ENCODE measurements around the gene KCNC1.

Gene KCNC1

DNA sequence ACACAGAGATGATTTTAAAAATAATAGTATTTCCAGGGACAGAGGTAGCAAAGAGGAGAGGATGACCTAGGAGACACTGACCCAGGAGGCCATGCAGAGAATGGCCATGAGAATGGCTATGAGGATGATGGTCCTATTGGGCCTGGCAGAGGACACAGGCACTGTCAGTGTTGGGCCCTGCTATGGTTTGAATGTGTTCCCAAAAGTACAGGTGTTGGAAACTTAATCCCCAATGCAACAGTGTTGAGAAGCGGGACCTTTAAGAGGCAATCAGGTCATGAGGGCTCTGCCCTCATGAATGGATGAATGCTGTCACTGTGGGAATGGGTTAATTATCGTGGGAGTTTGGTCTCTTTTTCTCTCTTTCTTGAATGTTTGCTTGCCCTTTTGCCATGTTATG is 61.6 kb downstream of the KCNC1 start:
- DNase-seq = no peak

DNA sequence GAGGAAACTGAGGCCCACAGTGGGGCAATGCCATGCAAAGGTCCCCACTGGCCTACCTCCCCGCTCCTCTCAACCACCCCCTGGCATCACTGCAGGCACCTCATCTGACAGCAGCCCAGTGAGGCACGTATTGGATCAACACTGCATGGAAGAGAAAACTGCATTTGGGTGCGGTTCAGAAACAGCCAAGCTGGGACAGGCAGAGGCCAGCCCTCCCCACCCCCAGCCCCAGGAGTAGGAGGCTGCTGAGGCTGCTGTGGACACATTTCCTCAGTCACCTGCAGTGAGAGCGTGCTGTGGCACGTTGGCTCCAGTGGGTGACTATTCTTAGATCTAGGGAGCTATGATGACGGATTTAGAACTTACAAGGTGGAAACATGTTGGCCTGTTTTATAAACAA is 63.7 kb downstream of the KCNC1 start:
- DNase-seq = no peak

DNA sequence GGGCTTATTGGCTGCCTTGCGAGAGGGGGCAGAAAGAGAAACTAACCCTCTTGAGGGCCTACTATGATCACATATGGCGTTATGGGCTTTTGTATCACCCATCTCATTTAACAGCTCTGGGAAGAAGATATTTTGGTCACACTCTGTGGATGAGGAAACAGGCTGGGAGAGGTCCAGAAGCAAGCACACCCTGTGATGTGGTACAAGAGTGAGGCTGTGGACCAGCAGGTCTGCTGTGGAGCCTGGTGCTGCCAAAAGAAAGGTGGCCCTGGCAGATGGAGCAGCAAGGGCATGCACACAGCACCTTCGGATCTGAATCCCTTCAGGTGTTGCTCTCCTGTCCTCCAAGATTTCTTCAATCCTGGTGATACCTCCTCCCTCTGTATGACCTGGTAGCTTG is 64.1 kb downstream of the KCNC1 start:
- DNase-seq = no peak

DNA sequence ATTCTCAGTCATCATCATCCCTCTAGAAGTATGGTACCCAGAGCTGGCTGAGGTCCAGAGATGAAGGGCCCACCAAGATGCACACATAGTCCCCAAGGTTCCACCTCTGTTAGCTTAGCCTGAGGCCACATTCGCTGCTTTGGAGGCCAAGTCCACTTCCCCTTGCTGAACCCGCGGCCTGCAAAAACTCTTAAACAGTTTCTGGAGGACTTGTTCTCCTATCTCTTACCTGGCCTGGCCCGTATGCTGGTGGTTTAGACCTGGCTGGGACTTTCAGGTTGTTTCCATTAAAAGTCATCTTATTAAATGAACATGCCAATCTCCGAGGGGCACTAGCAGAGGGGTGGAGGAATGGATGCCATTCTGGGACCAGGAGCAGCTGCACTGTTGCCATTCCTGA is 64.6 kb downstream of the KCNC1 start:
- DNase-seq = no peak

DNA sequence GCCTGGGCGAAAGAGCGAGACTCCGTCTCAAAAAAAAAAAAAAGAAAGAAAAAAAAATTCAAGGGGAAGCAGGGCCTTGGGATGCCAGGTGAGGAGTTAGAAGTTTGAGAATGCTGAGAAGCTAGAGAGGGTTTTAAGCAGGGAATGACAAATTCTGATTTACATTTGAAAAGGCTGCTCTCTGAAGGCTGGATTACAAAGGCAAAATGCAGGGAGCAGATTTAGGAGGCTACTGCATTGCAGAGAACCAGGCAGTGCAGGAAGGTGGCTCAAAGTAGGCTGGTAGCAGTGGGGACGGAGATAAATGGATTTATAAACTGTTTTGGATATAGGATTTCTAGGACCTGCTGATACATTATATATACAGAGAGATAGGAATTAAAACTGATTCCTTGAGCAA is 66.6 kb downstream of the KCNC1 start:
- DNase-seq = no peak

DNA sequence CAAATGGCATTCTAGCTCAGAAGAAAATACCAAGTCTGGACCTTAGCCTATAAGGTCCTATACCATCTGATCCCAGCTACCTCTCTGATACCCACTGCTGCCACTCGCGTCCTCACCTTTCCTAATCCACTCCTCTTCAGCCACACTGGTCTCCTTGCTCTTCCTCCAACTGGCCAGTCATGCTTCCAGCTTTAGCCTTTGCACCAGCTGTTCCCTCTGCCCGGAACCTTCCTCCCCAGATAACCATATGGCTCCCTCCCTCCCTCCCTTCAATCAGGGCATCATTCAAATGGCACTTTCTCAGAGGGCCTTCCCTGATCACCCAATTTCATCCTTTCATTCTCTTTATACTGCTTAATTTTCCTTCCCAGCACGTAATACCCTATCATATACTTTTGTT is 67.9 kb downstream of the KCNC1 start:
- DNase-seq = no peak

DNA sequence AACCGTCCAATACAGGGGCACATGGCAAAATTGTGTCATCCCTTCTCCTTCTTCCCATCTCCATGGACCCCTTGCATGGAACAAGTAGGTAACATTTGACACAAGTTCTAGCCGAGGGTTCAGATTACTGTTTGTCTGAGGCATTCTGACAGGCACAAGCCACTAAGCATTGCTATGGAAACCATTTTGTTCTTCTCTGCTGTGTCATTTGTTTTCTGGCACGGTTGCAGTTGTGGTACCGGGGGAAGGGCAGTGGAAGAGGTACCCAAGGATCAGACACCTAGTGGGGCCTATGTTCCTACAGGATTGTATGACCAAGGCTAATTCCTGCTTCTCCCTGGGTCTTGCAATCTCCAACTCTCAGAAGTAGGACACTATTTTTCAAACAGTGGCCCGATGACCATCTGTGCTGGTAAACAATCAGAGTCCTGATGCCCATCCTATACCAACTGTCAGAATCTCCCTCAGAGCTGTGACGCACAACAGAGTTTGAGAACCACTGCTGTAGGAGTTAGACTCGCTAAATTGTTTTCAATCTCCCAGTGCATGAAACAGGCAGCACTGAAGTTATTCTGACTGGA is 69.3 kb downstream of the KCNC1 start:
- peak in 1 of 2 experiments; percentile 22 for DNase-seq

DNA sequence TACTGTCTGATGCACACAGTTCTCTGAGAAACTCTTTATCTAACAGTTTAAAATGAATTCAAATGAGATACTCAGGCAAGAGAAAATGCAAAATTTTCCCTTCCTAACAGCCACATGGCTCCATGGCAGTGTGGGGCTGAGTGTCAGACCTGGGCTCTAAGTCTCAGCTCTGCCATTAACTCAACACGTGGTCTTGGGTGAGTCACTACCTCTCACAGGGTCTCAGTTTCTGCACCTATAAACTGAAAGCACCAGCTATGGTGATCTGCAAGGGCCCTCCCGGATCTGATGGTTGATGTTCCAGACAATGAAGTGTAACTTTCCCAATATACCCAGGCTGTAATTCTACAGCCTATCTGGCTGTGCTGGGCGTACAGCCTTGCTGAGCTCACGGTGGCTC is 70.5 kb downstream of the KCNC1 start:
- no peak for DNase-seq

DNA sequence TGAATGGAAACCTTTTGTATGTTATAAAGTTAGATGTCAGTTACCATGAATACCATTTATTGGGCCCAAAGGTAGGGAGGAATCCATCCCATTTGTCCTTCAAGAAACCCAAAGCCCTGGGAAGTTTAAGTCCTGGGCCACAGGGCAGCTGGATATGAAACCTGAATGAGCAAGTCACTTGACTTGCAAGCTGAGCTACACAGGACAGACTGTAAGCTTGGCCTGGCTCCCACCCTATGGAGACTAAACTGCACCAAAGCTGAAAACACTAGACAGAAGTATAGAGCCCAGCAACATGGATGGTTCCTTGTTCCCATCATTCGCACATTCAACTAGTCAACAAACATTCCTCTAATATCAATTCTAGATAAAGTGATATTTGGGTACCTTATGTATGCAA is 71.3 kb downstream of the KCNC1 start:
- no peak for DNase-seq

DNA sequence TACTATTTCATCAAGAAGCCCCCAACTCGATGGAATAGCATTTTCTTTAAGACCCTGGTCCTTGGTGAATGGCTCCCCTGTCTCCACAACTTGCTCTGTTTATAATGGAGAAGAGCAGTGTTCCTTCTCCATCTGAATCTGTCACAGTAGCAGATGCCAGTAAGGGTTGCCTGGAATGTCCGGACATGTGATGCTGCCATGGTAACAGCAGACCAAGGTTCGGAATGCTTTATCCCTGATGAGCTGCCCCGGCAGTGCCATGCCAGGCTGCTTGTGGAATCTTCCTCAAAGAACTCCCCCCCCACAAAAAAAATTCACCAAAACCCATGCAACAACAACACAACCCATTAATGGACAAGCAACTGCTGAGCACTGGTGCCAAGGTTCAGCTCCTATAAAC is 72.5 kb downstream of the KCNC1 start:
- DNase-seq = no peak

GRCh38 chr11:17810041-17810440 is 75.5 kb downstream of the KCNC1 start:
- DNase-seq = no peak

DNA sequence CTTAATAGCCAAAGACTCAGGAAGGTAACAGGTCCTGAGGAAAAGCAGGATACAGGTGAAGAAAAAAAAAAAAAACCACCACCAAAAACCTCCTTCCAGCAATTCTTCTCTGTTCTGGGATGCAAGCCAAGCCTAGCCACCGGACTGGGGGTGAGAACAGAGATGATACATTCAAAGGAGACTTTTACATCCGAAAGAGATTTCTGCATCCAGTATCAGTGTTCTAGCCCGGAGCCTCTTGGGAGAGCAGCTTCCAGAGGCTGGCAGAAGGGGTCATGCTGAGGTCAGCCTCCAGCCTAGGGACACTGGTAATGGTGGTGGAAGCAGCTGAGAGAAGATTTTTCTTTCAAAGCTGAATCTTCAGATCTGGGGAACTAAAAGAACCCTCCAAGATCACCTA is 76.2 kb downstream of the KCNC1 start:
- DNase-seq = no peak

- no peak for DNase-seq
Measured at GRCh38 chr11:17811352-17811751, 76.8 kb downstream of the KCNC1 start.

DNA sequence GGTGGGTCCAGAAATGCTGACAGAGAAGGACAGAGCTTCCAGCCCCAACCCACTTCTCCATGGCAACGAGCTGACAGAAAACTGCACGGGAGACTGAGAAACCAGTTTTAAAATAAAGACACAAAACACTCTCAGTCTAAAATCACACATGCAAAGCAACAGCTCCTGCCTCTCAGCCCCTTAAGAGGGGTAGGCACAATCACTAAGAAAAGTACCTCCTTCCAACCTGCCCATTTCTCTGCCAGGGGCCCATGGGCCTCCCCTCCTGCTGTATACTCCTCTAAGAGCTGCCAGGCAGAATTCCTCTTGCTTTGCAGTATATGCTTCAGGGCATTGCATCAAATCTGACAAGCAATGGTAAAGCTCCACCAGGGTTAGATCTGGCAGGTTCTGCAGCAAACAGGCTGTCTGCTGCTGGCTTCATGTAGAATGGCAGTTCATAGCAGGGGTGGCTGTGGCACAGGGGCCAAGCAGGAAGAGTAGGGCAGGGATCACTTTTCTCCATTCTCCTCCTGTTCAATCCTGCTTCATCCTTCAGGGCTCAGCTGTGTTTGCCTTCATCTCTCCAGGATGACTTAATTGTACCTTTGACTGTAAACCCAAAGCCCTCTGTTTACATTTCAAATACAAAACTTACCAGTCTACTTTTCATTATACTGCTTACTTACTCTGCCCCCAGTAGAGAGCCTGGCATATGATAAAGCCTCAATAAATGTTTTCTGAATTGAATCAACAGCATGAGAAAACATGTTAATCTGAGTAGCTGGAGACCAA is 77.7 kb downstream of the KCNC1 start:
- no peak for DNase-seq

DNA sequence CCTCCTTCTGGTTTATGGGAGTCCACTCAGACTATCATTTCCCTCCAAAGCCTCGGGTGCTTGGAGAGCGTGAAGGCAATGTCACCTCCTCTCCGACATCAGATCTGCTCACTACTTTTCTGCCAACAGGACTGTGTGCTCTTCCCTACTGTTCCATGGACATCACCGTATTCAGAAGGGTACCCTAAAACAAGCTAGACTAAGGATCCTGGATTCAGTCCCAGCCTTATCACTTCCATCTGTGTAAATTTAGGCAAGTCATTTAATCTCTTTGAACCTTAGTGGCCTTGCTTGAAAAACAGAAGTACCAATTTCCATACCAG is 78.2 kb downstream of the KCNC1 start:
- no peak for DNase-seq

DNA sequence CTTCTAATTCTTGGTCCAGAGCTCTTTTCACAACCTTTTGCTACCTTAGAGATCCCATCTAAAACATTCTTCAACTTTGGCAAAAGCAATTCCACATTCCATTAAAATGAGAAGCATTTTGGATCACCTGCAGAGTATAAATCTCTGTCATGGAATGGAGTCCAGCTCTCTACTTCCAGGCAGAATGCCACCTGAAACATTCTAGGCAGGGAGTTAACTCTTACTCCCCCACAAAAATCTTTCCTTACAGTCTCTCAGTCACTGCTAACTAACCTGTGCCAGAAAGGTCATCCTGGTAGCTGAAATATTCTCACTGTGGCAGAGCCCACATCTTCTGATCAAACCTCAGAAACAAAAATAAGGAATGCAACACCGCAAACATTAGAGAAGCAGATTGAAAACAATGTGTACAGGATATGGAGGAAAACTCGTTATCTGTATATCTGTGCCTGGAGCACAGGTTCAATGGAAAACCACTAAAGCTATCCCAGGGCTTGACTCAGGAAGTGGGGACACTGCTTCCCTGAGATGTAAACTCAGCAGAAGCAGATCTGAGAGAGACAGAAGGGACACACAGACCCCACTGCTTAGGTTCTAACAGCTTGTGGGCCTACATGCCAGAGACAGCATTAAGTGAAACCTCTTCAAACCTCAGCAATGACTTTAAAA is 78.9 kb downstream of the KCNC1 start:
- DNase-seq = no peak

DNA sequence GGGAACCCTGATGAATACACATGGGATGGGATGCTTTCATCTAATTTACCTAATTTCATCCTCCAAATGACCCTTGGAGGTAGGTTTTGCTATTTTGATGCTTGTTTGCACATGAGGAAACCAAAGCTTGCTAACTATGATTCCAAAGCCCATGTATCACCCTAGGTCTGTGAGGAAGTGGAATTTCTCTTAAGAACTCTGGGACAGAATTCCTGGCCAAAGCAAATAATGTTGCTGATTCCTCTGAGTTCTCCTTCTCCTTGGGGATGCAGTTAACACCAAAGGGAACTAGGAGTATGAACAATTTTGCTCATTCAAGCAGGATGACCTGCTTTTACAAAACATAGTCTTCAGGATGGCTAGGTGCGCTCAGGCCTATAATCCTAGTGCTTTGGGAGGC is 80.0 kb downstream of the KCNC1 start:
- DNase-seq = no peak

DNA sequence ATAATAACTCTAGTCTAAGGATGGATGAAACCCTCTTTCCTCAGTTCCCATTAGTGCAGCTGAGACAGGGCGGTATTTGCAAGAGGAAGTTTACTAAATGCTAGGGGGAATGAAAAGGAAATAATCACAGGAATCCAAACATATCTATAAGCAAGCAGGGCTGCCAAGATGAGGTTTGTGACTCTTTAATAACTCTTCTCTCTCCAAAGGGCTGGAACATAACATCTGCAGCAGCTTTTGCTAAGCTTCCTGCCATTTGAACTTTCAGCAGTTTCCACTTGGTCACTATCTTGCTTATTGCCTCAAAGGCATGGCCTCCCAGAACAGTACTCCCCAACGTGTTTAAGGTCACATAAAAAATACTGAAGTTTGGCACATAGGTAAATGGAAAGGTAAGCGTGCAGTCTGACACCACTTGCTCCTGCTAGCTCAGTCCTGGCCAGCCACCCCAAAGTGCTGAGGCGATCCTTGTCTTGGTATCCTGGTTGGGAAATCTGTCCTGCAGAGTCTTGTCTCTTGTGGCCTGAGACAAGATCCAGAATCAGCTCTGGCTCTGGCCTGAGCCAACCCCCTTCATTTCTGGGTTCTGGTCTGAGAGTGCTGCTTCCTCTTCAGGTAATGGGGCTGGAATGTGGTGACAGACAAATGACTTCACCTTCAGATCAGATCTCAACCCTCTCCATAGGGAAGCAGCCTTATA is 81.8 kb downstream of the KCNC1 start:
- no peak for DNase-seq

- DNase-seq = no peak
Measured at GRCh38 chr11:17821648-17822400, 87.2 kb downstream of the KCNC1 start.

DNA sequence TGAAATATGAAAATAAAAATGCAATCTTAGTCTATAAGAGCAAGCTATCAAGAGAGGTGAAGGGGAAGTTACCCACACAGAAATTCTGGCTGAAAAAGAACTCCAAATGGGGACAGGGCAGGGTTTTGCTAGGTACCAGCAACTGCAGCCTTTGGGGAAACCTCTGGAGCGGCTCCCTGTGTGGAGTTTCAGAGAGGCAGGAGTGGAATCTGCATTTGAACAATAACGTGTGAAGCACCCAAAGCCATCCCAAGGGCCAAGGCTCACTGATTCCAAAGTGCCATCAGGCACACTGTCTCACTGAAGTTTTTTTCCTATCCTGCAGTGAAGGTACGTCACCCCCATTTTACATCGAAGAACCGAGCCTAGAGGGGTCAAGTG is 87.8 kb downstream of the KCNC1 start:
- DNase-seq = no peak

GRCh38 chr11:17827006-17827405 is 92.4 kb downstream of the KCNC1 start:
- peak in 1 of 2 experiments; percentile 33 for DNase-seq

GRCh38 chr11:17828311-17828751 is 93.8 kb downstream of the KCNC1 start:
- no peak for DNase-seq

- DNase-seq = no peak
Measured at GRCh38 chr11:17831228-17831627, 96.6 kb downstream of the KCNC1 start.

Data from NCI-H187 (cell line).